Left renal cortex interstitium (tissue), 4 donors: ENCODE measurements around the gene KCNQ1. TPM values are rescaled to one million over a fixed set of nuclear protein-coding genes. Genes with fewer than 3 reads are reported as not detected.

Source experiments
- DNase-seq, 4 donors: peaks; one replicate each; pipeline ENCODE4 v3.0.0-alpha.2; 2013; ENCODE audit warnings: low read depth in 4 of 4, low spot score in 2 of 4, missing footprints in 1 of 4
- polyA plus RNA-seq, 4 donors: library from polyadenylated mRNA; unstranded; fragments of 120-200 nt; gene quantifications; one replicate each; pipeline ENCODE4 v1.2.1, GENCODE V29; 2013; ENCODE audit not compliant: insufficient read length in 4 of 4

KCNQ1 gene
- polyA plus RNA-seq, 4 donors = 10.4 to 14.8 (median 13.1) TPM

- DNase-seq = no peak
Observed at GRCh38 chr11:2892215-2892966, 447.6 kb downstream of the KCNQ1 start.

GRCh38 chr11:2892967-2893528, 448.2 kb downstream of the KCNQ1 start:
- DNase-seq = no peak

- DNase-seq = no peak
Observed at GRCh38 chr11:2893935-2894334, 449.1 kb downstream of the KCNQ1 start.

- DNase-seq = no peak
Observed at GRCh38 chr11:2896047-2896446, 451.2 kb downstream of the KCNQ1 start.

- DNase-seq = no peak
Observed at GRCh38 chr11:2897048-2897447, 452.2 kb downstream of the KCNQ1 start.

- DNase-seq = no peak
Observed at GRCh38 chr11:2898366-2899079, 453.7 kb downstream of the KCNQ1 start.

Other genes starting within 250 kb of the KCNQ1 start
- 1 to 10 TPM; 2.1 to 4.5 (median 3.6) TPM for gene ASCL2, start 174.4 kb upstream of the KCNQ1 start, polyA plus RNA-seq
- under 1 TPM; 0.52 to 0.96 (median 0.70) TPM for gene C11orf21, start 143.1 kb upstream of the KCNQ1 start, polyA plus RNA-seq
- 1 to 10 TPM; 1.9 to 3.4 (median 2.1) TPM for gene TSPAN32, start 143.0 kb upstream of the KCNQ1 start, polyA plus RNA-seq
- 100 to 1,000 TPM; 503 to 712 (median 602) TPM for gene CD81, start 67.7 kb upstream of the KCNQ1 start, polyA plus RNA-seq
- gene TSSC4, start 44.3 kb upstream of the KCNQ1 start, polyA plus RNA-seq = 10 to 100 TPM; 33.2 to 56.3 (median 43.8) TPM
- 1 to 10 TPM; 1.7 to 5.0 (median 3.3) TPM for gene TRPM5, start 494 bp upstream of the KCNQ1 start, polyA plus RNA-seq